Measurements from ENCODE around the gene ZCCHC10. TPM values are rescaled to one million over a fixed set of nuclear protein-coding genes. Genes with fewer than 3 reads are reported as not detected.

Gene ZCCHC10
- total and polyA plus RNA-seq, 9 of the 15 experiments (the other 6 are each of a cell fraction or from before 2014, with no cell fraction given) = 11.9 to 146 (median 51.8) TPM

DNA sequence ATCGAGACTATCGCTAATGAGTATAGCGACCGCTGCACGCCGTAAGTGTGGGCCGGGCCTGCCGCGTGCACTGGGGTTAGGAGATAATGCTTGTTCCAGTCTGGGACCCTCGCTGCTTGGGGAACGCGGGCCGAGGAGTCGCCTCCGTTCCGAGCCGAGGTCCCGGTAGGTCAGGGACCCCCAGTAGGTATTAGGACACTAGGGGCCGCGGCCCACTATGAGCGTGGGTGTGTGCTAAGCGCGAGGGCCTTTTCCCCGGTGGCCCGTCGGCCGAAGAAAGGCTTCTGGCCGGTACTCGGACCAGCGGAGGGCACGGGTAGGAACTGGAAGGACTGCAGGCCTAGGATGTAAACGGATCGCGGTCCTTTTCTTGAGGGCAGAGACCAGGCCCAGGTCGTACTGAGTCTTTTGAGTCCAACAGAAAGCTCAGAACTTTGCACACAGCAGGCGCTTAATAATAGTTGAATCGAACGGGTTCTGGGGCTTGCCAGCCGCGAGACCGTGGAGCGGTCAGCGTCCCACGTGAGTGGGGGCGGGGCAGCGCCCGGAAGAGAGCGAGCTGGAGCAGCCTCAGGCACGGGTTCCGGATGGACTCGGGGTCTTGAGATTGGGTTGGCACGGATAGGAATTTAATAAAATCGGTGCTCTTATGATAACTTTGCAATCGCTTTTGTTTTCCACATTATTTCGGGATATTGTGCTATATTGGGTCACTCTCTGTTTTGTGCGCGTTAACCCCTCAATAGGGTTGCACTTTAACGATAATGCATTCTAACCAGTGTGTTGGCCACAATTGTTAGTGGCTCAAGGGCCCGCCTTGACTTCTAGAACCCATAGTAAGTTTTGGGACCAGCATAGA is 26.2 kb upstream of the ZCCHC10 start (continued):
- TF ChIP-seq PRDM10 (IDR thresholded peaks at IDR 0.05; ENCODE audit: partially characterized antibody) = no peak
- TF ChIP-seq, protein P1, sequence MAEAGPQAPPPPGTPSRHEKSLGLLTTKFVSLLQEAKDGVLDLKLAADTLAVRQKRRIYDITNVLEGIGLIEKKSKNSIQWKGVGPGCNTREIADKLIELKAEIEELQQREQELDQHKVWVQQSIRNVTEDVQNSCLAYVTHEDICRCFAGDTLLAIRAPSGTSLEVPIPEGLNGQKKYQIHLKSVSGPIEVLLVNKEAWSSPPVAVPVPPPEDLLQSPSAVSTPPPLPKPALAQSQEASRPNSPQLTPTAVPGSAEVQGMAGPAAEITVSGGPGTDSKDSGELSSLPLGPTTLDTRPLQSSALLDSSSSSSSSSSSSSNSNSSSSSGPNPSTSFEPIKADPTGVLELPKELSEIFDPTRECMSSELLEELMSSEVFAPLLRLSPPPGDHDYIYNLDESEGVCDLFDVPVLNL (CRISPR knock-in tag; IDR thresholded peaks at IDR 0.05; ENCODE audit: low read depth) = peak; percentile 56; the same call in 1 of the 2 replicates
- peak; percentile 24; the same call in 1 of the 2 replicates for TF ChIP-seq SMARCE1 (IDR thresholded peaks at IDR 0.05)
- TF ChIP-seq, protein P2, sequence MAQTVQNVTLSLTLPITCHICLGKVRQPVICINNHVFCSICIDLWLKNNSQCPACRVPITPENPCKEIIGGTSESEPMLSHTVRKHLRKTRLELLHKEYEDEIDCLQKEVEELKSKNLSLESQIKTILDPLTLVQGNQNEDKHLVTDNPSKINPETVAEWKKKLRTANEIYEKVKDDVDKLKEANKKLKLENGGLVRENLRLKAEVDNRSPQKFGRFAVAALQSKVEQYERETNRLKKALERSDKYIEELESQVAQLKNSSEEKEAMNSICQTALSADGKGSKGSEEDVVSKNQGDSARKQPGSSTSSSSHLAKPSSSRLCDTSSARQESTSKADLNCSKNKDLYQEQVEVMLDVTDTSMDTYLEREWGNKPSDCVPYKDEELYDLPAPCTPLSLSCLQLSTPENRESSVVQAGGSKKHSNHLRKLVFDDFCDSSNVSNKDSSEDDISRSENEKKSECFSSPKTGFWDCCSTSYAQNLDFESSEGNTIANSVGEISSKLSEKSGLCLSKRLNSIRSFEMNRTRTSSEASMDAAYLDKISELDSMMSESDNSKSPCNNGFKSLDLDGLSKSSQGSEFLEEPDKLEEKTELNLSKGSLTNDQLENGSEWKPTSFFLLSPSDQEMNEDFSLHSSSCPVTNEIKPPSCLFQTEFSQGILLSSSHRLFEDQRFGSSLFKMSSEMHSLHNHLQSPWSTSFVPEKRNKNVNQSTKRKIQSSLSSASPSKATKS (CRISPR knock-in tag; IDR thresholded peaks at IDR 0.05) = no peak
- no peak for TF ChIP-seq ZNF12 (CRISPR knock-in tag; IDR thresholded peaks at IDR 0.05)
- TF ChIP-seq ZEB2 (IDR thresholded peaks at IDR 0.05) = no peak
- no peak; the same call in 1 of the 2 replicates for TF ChIP-seq RB1 (IDR thresholded peaks at IDR 0.05; ENCODE audit: low read depth)
- TF ChIP-seq ZNF184 (CRISPR knock-in tag; IDR thresholded peaks at IDR 0.05) = no peak
- TF ChIP-seq, protein P3, sequence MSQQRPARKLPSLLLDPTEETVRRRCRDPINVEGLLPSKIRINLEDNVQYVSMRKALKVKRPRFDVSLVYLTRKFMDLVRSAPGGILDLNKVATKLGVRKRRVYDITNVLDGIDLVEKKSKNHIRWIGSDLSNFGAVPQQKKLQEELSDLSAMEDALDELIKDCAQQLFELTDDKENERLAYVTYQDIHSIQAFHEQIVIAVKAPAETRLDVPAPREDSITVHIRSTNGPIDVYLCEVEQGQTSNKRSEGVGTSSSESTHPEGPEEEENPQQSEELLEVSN (IDR thresholded peaks at IDR 0.05; ENCODE audit: borderline replicate concordance in 1 of 2, extremely low read depth in 1 of 2, insufficient read depth in 1 of 2, insufficient read length in 1 of 2, low read depth in 1 of 2, low read length in 1 of 2, poor library complexity in 1 of 2, severe bottlenecking in 1 of 2) = peak in 1 of 2 experiments; percentile 42
- TF ChIP-seq CC2D1A (IDR thresholded peaks at IDR 0.05) = 0 out of 2 replicates have a peak, but pooled peaks have one; percentile 5
- no peak for TF ChIP-seq XRCC3 (IDR thresholded peaks at IDR 0.05)
- no peak for TF ChIP-seq TSC22D4 (tag; IDR thresholded peaks at IDR 0.05)
- TF ChIP-seq, protein P4, sequence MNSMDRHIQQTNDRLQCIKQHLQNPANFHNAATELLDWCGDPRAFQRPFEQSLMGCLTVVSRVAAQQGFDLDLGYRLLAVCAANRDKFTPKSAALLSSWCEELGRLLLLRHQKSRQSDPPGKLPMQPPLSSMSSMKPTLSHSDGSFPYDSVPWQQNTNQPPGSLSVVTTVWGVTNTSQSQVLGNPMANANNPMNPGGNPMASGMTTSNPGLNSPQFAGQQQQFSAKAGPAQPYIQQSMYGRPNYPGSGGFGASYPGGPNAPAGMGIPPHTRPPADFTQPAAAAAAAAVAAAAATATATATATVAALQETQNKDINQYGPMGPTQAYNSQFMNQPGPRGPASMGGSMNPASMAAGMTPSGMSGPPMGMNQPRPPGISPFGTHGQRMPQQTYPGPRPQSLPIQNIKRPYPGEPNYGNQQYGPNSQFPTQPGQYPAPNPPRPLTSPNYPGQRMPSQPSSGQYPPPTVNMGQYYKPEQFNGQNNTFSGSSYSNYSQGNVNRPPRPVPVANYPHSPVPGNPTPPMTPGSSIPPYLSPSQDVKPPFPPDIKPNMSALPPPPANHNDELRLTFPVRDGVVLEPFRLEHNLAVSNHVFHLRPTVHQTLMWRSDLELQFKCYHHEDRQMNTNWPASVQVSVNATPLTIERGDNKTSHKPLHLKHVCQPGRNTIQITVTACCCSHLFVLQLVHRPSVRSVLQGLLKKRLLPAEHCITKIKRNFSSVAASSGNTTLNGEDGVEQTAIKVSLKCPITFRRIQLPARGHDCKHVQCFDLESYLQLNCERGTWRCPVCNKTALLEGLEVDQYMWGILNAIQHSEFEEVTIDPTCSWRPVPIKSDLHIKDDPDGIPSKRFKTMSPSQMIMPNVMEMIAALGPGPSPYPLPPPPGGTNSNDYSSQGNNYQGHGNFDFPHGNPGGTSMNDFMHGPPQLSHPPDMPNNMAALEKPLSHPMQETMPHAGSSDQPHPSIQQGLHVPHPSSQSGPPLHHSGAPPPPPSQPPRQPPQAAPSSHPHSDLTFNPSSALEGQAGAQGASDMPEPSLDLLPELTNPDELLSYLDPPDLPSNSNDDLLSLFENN (IDR thresholded peaks at IDR 0.05; ENCODE audit: low read depth in 2 of 2, low read length in 2 of 2) = no peak
